ENCODE measurements around the gene CHAC2. TPM values are rescaled to one million over a fixed set of nuclear protein-coding genes. Genes with fewer than 3 reads are reported as not detected.

The CHAC2 gene
- total and polyA plus RNA-seq, 2 of the 4 experiments (the other 2 are of a cell fraction) = 2.4 to 3.9 TPM

DNA sequence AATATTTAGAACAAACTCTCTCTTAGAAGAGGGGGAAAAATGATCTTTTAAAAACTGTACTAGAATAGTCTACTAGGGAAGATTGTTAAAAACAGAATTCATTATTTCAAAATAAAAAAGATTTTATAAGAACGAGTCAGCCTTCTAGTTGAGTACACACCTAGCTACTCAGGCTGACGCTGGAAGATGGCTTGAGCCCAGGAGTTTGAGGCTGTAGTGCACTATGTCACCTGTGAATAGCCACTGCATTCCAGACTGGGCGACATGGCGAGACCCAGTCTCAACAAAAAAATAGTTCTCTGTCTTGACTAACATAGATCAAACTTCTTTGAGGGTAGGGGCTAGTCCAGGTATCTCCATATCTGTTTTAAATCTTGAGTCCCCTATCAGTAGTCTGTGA, 53.1 kb downstream of the CHAC2 start:
- ATAC-seq (ENCODE audit: low read depth) (peak; percentile 27; the same call in 1 of the 2 replicates), DNase-seq (peak; percentile 20)
- no peak overlapping the region for H3K18ac ChIP-seq (ENCODE audit: low read depth, low read length)
- H3K27me3 ChIP-seq (ENCODE audit: control insufficient read depth, insufficient read depth, low read length) = no peaks in the 10 kb centered on the region
- peaks cover 7% of the 10 kb centered on the region for H3K9me1 ChIP-seq (ENCODE audit: insufficient read depth, low read length)
- H3K4me3 ChIP-seq (ENCODE audit: insufficient read depth, low read depth, low read length) = no peak overlapping the region
- intact Hi-C loops (cut with micrococcal nuclease) (no loop called here), in situ Hi-C loops (cut with MboI; ENCODE audit: low sequenced_read_pairs) (no loop called here), dilution Hi-C loops (cut with HindIII; ENCODE audit: low sequenced_read_pairs, unreplicated experiment) (no loop called here)
- peaks cover 16% of the 10 kb centered on the region for H3K36me3 ChIP-seq (ENCODE audit: control insufficient read depth, insufficient read depth, low read length)
- H3K56ac ChIP-seq (ENCODE audit: extremely low read depth, insufficient read depth, low read length) = no peak overlapping the region
- H2AFZ ChIP-seq (replicated peaks; ENCODE audit: low read length, poor library complexity) = no peak overlapping the region
- H3K4ac ChIP-seq (ENCODE audit: low read depth, low read length) = no peak overlapping the region
- no peak overlapping the region for H2BK15ac ChIP-seq (ENCODE audit: low read depth, low read length)
- no peak overlapping the region for H2BK5ac ChIP-seq (ENCODE audit: low read depth, low read length, poor library complexity, severe bottlenecking)
- no peak overlapping the region for H3K14ac ChIP-seq (replicated peaks; ENCODE audit: low read depth, low read length)
- no peaks in the 10 kb centered on the region for H3K4me1 ChIP-seq (ENCODE audit: control insufficient read depth, insufficient read depth, low read length)
- H3K27ac ChIP-seq (ENCODE audit: insufficient read depth, low read length) = no peak overlapping the region
- no peak overlapping the region for H4K91ac ChIP-seq (ENCODE audit: insufficient read depth, low read depth, low read length)
- no peaks in the 10 kb centered on the region for H4K20me1 ChIP-seq (ENCODE audit: insufficient read depth, low read length)
- H2AK9ac ChIP-seq (replicated peaks; ENCODE audit: low read depth, low read length, poor library complexity) = no peak overlapping the region
- no peak overlapping the region for H2AK5ac ChIP-seq (ENCODE audit: low read depth, low read length)
- H3K9ac ChIP-seq (ENCODE audit: low read depth, low read length) = no peak overlapping the region
- no peak overlapping the region for H2BK20ac ChIP-seq (ENCODE audit: low read depth, low read length)
- H3K79me1 ChIP-seq (ENCODE audit: low read depth in 1 of 2, low read length in 2 of 2) = peaks cover 0 to 8% of the 10 kb centered on the region in 2 experiments; a peak in 2 of 4 replicates
- H3K23ac ChIP-seq (ENCODE audit: low read depth, low read length) = no peak overlapping the region
- H2BK120ac ChIP-seq (ENCODE audit: low read depth, low read length) = no peak overlapping the region
- no peak for TF ChIP-seq CHD1 (IDR thresholded peaks at IDR 0.05; ENCODE audit: low read depth, low read length)
- TF ChIP-seq RAD21 (IDR thresholded peaks at IDR 0.05; ENCODE audit: low read length) = no peak
- TF ChIP-seq NFE2L2 (IDR thresholded peaks at IDR 0.05; ENCODE audit: low read depth, low read length) = no peak
- TF ChIP-seq SMC3 (IDR thresholded peaks at IDR 0.05; ENCODE audit: low read depth, low read length) = no peak
- TF ChIP-seq CEBPB (IDR thresholded peaks at IDR 0.05; ENCODE audit: low read depth, low read length) = no peak
- TF ChIP-seq, protein P1, sequence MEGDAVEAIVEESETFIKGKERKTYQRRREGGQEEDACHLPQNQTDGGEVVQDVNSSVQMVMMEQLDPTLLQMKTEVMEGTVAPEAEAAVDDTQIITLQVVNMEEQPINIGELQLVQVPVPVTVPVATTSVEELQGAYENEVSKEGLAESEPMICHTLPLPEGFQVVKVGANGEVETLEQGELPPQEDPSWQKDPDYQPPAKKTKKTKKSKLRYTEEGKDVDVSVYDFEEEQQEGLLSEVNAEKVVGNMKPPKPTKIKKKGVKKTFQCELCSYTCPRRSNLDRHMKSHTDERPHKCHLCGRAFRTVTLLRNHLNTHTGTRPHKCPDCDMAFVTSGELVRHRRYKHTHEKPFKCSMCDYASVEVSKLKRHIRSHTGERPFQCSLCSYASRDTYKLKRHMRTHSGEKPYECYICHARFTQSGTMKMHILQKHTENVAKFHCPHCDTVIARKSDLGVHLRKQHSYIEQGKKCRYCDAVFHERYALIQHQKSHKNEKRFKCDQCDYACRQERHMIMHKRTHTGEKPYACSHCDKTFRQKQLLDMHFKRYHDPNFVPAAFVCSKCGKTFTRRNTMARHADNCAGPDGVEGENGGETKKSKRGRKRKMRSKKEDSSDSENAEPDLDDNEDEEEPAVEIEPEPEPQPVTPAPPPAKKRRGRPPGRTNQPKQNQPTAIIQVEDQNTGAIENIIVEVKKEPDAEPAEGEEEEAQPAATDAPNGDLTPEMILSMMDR (conservative IDR thresholded peaks at IDR 0.05; ENCODE audit: low read depth, low read length) = no peak
- no peak for TF ChIP-seq MXI1 (IDR thresholded peaks at IDR 0.05; ENCODE audit: borderline replicate concordance, low read depth, low read length)
- TF ChIP-seq POLR2A (IDR thresholded peaks at IDR 0.05; ENCODE audit: low read depth, low read length) = no peak
- TF ChIP-seq, protein P2, sequence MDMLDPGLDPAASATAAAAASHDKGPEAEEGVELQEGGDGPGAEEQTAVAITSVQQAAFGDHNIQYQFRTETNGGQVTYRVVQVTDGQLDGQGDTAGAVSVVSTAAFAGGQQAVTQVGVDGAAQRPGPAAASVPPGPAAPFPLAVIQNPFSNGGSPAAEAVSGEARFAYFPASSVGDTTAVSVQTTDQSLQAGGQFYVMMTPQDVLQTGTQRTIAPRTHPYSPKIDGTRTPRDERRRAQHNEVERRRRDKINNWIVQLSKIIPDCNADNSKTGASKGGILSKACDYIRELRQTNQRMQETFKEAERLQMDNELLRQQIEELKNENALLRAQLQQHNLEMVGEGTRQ (IDR thresholded peaks at IDR 0.05; ENCODE audit: low read depth, low read length) = no peak
- H3K9me3 ChIP-seq (ENCODE audit: control insufficient read depth, insufficient read depth, low read length) = no peaks in the 10 kb centered on the region
- BruUV-seq (replicated peaks) = no TSS peak
- WGBS, 2 experiments (ENCODE audit: extremely low coverage in 2 of 2, insufficient read length in 1 of 2) = no CpG with 5 or more reads among the region's 4 CpGs
- CTCF ChIA-PET = interaction anchor here (0.6 kb wide), 1 partner anchor 23 kb away, joined by 6 read pairs; no protein-coding TSS in a partner anchor
- H3K4me2 ChIP-seq (ENCODE audit: low read depth, low read length) = no peak overlapping the region
- POLR2A ChIA-PET (ENCODE audit: unreplicated experiment) = interaction anchor here (0.6 kb wide), 1 partner anchor 13 kb away, joined by 3 read pairs; no protein-coding TSS in a partner anchor
- no peak overlapping the region for H4K8ac ChIP-seq (ENCODE audit: low read depth in 2 of 2, low read length in 2 of 2)
- H4K5ac ChIP-seq (ENCODE audit: low read depth, low read length) = no peak overlapping the region

All from IMR-90 (cell line).